ENCODE results near the gene CD59. TPM values are rescaled to one million over a fixed set of nuclear protein-coding genes. Genes with fewer than 3 reads are reported as not detected.

Gene CD59
- total and polyA plus RNA-seq, 9 of the 15 experiments (the other 6 are each of a cell fraction or from before 2014, with no cell fraction given) = 38.1 to 338 (median 173) TPM

GRCh38 chr11:33735271-33736147, 714 bp downstream of the CD59 start (continued):
- no peak for TF ChIP-seq EP400 (IDR thresholded peaks at IDR 0.05)
- TF ChIP-seq, protein P1, sequence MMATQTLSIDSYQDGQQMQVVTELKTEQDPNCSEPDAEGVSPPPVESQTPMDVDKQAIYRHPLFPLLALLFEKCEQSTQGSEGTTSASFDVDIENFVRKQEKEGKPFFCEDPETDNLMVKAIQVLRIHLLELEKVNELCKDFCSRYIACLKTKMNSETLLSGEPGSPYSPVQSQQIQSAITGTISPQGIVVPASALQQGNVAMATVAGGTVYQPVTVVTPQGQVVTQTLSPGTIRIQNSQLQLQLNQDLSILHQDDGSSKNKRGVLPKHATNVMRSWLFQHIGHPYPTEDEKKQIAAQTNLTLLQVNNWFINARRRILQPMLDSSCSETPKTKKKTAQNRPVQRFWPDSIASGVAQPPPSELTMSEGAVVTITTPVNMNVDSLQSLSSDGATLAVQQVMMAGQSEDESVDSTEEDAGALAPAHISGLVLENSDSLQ (IDR thresholded peaks at IDR 0.05) = peak; percentile 90
- TF ChIP-seq, protein P2, sequence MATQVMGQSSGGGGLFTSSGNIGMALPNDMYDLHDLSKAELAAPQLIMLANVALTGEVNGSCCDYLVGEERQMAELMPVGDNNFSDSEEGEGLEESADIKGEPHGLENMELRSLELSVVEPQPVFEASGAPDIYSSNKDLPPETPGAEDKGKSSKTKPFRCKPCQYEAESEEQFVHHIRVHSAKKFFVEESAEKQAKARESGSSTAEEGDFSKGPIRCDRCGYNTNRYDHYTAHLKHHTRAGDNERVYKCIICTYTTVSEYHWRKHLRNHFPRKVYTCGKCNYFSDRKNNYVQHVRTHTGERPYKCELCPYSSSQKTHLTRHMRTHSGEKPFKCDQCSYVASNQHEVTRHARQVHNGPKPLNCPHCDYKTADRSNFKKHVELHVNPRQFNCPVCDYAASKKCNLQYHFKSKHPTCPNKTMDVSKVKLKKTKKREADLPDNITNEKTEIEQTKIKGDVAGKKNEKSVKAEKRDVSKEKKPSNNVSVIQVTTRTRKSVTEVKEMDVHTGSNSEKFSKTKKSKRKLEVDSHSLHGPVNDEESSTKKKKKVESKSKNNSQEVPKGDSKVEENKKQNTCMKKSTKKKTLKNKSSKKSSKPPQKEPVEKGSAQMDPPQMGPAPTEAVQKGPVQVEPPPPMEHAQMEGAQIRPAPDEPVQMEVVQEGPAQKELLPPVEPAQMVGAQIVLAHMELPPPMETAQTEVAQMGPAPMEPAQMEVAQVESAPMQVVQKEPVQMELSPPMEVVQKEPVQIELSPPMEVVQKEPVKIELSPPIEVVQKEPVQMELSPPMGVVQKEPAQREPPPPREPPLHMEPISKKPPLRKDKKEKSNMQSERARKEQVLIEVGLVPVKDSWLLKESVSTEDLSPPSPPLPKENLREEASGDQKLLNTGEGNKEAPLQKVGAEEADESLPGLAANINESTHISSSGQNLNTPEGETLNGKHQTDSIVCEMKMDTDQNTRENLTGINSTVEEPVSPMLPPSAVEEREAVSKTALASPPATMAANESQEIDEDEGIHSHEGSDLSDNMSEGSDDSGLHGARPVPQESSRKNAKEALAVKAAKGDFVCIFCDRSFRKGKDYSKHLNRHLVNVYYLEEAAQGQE (IDR thresholded peaks at IDR 0.05; ENCODE audit: borderline replicate concordance) = no peak
- TF ChIP-seq, protein P2 (CRISPR knock-in tag; IDR thresholded peaks at IDR 0.05; ENCODE audit: low read depth) = no peak
- TF ChIP-seq MCM5 (IDR thresholded peaks at IDR 0.05; ENCODE audit: low read depth) = no peak
- TF ChIP-seq, protein P3, sequence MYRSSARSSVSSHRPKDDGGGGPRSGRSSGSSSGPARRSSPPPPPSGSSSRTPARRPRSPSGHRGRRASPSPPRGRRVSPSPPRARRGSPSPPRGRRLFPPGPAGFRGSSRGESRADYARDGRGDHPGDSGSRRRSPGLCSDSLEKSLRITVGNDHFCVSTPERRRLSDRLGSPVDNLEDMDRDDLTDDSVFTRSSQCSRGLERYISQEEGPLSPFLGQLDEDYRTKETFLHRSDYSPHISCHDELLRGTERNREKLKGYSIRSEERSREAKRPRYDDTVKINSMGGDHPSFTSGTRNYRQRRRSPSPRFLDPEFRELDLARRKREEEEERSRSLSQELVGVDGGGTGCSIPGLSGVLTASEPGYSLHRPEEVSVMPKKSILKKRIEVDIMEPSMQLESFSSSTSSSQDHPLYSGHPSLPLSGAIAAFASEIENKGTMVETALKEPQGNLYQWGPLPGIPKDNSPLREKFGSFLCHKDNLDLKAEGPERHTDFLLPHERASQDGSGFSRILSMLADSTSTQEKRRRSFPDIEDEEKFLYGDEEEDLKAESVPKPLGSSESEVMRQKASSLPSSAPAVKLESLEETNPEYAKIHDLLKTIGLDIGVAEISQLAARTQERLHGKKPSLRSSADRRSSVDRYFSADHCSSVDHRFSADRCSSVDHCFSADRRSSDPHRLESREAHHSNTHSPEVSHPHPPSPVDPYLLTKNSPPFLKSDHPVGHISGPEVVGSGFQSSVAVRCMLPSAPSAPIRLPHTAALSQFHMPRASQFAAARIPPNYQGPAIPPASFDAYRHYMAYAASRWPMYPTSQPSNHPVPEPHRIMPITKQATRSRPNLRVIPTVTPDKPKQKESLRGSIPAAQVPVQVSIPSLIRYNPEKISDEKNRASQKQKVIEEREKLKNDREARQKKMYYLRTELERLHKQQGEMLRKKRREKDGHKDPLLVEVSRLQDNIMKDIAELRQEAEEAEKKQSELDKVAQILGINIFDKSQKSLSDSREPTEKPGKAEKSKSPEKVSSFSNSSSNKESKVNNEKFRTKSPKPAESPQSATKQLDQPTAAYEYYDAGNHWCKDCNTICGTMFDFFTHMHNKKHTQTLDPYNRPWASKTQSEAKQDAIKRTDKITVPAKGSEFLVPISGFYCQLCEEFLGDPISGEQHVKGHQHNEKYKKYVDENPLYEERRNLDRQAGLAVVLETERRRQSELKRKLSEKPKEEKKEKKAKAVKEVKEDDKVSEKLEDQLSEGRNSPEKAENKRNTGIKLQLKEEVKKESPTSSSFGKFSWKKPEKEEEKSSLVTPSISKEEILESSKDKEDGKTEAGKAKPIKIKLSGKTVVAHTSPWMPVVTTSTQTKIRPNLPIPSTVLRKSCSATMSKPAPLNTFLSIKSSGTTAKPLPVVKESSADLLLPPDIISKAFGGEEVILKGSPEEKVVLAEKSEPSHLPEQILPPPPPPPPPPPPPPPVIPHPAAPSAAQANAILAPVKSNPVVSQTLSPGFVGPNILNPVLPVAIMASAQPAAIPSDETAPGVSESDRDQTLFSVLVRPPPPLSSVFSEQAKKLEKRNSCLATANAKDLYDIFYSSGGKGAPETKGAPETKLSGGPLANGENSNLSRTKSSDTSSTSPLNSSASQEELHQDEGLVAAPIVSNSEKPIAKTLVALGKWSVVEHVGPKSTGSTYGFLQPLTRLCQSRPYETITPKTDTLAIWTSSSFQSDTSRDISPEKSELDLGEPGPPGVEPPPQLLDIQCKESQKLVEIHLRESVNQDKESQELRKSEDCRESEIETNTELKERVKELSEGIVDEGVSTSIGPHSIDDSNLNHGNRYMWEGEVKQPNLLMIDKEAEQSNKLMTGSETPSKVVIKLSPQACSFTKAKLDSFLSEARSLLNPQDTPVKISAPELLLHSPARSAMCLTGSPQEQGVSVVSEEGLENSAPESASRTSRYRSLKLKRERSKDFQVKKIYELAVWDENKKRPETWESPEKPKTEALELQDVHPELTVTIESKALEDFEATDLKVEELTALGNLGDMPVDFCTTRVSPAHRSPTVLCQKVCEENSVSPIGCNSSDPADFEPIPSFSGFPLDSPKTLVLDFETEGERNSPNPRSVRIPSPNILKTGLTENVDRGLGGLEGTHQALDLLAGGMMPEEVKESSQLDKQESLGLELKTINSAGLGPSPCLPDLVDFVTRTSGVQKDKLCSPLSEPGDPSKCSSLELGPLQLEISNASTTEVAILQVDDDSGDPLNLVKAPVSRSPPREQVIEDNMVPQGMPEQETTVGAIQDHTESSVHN (IDR thresholded peaks at IDR 0.05; ENCODE audit: borderline replicate concordance in 1 of 2, low read depth in 1 of 2) = no peak

All from K562 (cell line).